Measurements from ENCODE around the gene BFSP2.
"Not testable (repeated sequence)": the region's sequence is repeated elsewhere in the genome, so short reads cannot be mapped to it uniquely, and the experiment has no call there.

BFSP2 gene

GRCh38 chr3:133506215-133506901 lies 106.5 kb downstream of the BFSP2 start:
- POLR2A ChIA-PET (ENCODE audit: low non-redundant PET) = no interaction called here
- CTCF ChIA-PET = no interaction called here
- no peak for DNase-seq (ENCODE audit: low spot score)
- TF ChIP-seq, protein P1, sequence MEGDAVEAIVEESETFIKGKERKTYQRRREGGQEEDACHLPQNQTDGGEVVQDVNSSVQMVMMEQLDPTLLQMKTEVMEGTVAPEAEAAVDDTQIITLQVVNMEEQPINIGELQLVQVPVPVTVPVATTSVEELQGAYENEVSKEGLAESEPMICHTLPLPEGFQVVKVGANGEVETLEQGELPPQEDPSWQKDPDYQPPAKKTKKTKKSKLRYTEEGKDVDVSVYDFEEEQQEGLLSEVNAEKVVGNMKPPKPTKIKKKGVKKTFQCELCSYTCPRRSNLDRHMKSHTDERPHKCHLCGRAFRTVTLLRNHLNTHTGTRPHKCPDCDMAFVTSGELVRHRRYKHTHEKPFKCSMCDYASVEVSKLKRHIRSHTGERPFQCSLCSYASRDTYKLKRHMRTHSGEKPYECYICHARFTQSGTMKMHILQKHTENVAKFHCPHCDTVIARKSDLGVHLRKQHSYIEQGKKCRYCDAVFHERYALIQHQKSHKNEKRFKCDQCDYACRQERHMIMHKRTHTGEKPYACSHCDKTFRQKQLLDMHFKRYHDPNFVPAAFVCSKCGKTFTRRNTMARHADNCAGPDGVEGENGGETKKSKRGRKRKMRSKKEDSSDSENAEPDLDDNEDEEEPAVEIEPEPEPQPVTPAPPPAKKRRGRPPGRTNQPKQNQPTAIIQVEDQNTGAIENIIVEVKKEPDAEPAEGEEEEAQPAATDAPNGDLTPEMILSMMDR (conservative IDR thresholded peaks at IDR 0.05; ENCODE audit: low read depth) = no peak
- no peak overlapping the region for H3K27ac ChIP-seq

- DNase-seq (ENCODE audit: low spot score) = no peak
- H3K27ac ChIP-seq = no peak overlapping the region
- TF ChIP-seq, protein P1 (conservative IDR thresholded peaks at IDR 0.05; ENCODE audit: low read depth) = no peak
- ChIA-PET CTCF (interaction anchor here (0.7 kb wide), 1 partner anchor 26 kb away, joined by 3 read pairs; no protein-coding TSS in a partner anchor), POLR2A (ENCODE audit: low non-redundant PET) (no interaction called here)
Observed at GRCh38 chr3:133509488-133509887, 109.6 kb downstream of the BFSP2 start.

DNA sequence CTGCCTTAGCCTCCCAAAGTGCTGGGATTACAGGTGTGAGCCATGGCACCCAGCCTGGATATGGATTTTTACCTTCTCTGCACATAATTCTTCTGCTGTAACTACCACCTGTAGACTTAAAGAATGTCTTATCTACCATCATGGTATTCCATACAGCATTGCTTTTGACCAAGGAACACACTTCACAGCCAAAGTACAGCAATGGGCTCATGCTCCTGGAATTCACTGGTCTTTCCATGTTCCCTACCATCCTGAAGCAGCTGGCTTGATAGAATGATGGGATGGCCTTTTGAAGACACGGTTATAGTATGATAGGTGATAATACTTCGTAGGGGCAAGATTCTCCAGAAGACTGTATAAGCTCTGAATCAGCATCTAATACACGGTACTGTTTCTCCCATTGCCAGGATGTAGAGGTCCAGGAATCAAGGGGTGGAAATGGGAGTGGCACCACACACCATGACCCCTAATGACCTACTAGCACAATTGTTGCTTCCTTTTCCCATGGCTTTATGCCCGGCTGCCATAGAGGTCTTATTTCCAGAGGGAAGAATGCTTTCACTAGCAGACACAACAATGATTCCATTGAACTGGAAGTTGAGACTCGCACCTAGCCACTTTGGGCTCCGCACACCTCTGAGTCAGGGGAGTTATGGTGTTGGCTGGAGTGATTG lies 112.7 kb downstream of the BFSP2 start:
- CTCF ChIA-PET = no interaction called here
- TF ChIP-seq, protein P1 (conservative IDR thresholded peaks at IDR 0.05; ENCODE audit: low read depth) = no peak
- POLR2A ChIA-PET (ENCODE audit: low non-redundant PET) = no interaction called here
- H3K27ac ChIP-seq = no peak overlapping the region
- no peak for DNase-seq (ENCODE audit: low spot score)

- CTCF ChIA-PET = interaction anchor here (0.7 kb wide), 1 partner anchor 224 kb away, joined by 5 read pairs; no protein-coding TSS in a partner anchor
Observed at GRCh38 chr3:133514418-133514817, 114.6 kb downstream of the BFSP2 start.

DNA sequence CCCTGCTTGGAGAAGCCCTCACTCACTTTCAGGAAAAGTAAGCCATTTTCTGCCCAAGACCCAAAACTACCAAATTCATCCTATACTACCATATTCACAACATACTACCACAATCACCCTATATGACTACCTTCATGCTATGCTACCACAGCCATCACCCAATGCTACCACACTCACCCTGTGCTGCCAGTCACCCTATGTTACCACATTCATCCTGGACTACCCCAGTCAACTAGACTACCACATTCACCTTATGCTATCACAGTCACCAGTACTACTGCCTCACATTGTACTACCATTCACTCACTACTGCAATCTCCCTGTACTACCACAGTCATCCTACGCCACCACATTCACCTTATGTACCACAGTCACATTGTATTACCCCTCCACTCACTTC lies 115.3 kb downstream of the BFSP2 start:
- no peak overlapping the region for H3K27ac ChIP-seq
- ChIA-PET POLR2A (ENCODE audit: low non-redundant PET) (no interaction called here), CTCF (no interaction called here)
- TF ChIP-seq, protein P1 (conservative IDR thresholded peaks at IDR 0.05; ENCODE audit: low read depth) = no peak
- no peak for DNase-seq (ENCODE audit: low spot score)

More at GRCh38 chr3:133514418-133514817, 114.6 kb downstream of the BFSP2 start:
- no peak for DNase-seq (ENCODE audit: low spot score)
- POLR2A ChIA-PET (ENCODE audit: low non-redundant PET) = no interaction called here
- TF ChIP-seq, protein P1 (conservative IDR thresholded peaks at IDR 0.05; ENCODE audit: low read depth) = no peak
- no peak overlapping the region for H3K27ac ChIP-seq

GRCh38 chr3:133520286-133520685 lies 120.4 kb downstream of the BFSP2 start:
- CTCF ChIA-PET = no interaction called here
- POLR2A ChIA-PET (ENCODE audit: low non-redundant PET) = no interaction called here
- TF ChIP-seq, protein P1 (conservative IDR thresholded peaks at IDR 0.05; ENCODE audit: low read depth) = no peak
- H3K27ac ChIP-seq = no peak overlapping the region
- DNase-seq (ENCODE audit: low spot score) = no peak

DNA sequence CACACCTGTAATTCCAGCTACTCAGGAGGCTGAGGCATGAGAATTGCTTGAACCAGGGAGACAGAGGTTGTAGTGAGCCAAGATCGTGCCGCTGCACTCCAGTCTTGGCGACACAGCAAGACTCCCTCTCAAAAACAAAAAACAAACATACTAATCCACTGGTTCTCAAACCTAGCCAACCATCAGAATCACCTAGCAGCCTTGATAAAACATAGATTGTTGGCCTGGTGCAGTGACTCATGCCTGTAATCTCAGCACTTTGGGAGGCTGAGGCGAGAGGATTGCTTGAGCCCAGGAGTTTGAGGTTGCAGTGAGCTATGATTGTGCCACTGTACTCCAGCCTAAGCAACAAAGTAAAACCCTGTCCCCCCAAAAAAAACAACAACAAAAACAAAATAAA lies 121.1 kb downstream of the BFSP2 start:
- H3K27ac ChIP-seq; POLR2A ChIA-PET (ENCODE audit: low non-redundant PET); CTCF ChIA-PET; DNase-seq (ENCODE audit: low spot score): not testable (repeated sequence)
